HCT116 (cell line): ENCODE results near the gene CALM1. TPM values are rescaled to one million over a fixed set of nuclear protein-coding genes. Genes with fewer than 3 reads are reported as not detected.

Experiments
- ATAC-seq: fragments of 200-7000 bp; cut with Tn5 transposase; 2 replicates; pipeline ENCODE4 v1.9.1; 2020; ENCODE audit warnings: mild to moderate bottlenecking, moderate library complexity
- BruUV-seq: library from RNA; stranded (reverse); fragments of 400-500 nt; replicated peaks from 2 replicates; lab custom pipeline; 2021; lab: Mats Ljungman, UMichigan
- CTCF ChIA-PET: fragments of 300-600 bp; sonication (Branson Sonifier 250); formaldehyde crosslinking; loops from one replicate; lab custom pipeline; 2021; ENCODE audit warnings: antibody characterized with exemption; lab: Charles Lee
- POLR2A ChIA-PET: fragments of 300-600, 350-600 bp; sonication (Branson Sonifier 250); formaldehyde crosslinking; loops from one replicate; lab custom pipeline; 2021; ENCODE audit warnings: antibody characterized with exemption; lab: Charles Lee
- RAD21 ChIA-PET, 2 experiments: fragments of 300-600 bp; sonication (Branson Sonifier 250); formaldehyde crosslinking; loops; one replicate each; lab custom pipeline; 2023; ENCODE audit warnings: low total read pairs in 2 of 2; ENCODE audit not compliant: uncharacterized antibody in 2 of 2, unreplicated experiment in 2 of 2, low non-redundant PET in 1 of 2; lab: Charles Lee
- DNase-seq: peaks from one replicate; pipeline ENCODE4 v3.0.0-alpha.2; 2010; ENCODE audit warnings: low read depth, low spot score
- H2AFZ ChIP-seq: fragments of 200-600 bp; shearing (Covaris generic), sonication (generic); 2 replicates; pipeline ENCODE4 v1.6.1; 2017; ENCODE audit warnings: low read depth, mixed run types, mixed read lengths, antibody characterized with exemption, low read length; ENCODE audit not compliant: poor library complexity, severe bottlenecking
- H3K27ac ChIP-seq: 2 replicates; pipeline ENCODE4 v1.5.1; 2012; ENCODE audit warnings: low read depth, low read length
- H3K27me3 ChIP-seq: fragments of 200-600 bp; sonication (generic); 2 replicates; pipeline ENCODE4 v1.6.1; 2016; ENCODE audit warnings: mixed run types, low read length, mixed read lengths; ENCODE audit not compliant: insufficient read depth
- H3K36me3 ChIP-seq, 2 experiments: fragments of 200-500 bp in 1 of 2; fragments of 200-600 bp in 1 of 2; sonication (Bioruptor generic) in 1 of 2; sonication (generic) in 1 of 2; 2 replicates each; pipeline versions ENCODE4 v1.5.1 to v1.6.1; 2014 to 2016; ENCODE audit warnings: low read length in 2 of 2, inconsistent platforms in 1 of 2, mixed read lengths in 1 of 2, mixed run types in 1 of 2; ENCODE audit not compliant: insufficient read depth in 2 of 2, control insufficient read depth in 1 of 2
- H3K4me1 ChIP-seq, 2 experiments: fragments of 200-600 bp in 1 of 2; sonication (generic) in 1 of 2; 2 replicates each; pipeline versions ENCODE4 v1.5.1 to v1.6.1; 2012 to 2017; ENCODE audit warnings: low read length in 2 of 2, inconsistent platforms in 1 of 2, mild to moderate bottlenecking in 1 of 2, mixed read lengths in 1 of 2, mixed run types in 1 of 2, moderate library complexity in 1 of 2; ENCODE audit not compliant: insufficient read depth in 2 of 2, control insufficient read depth in 1 of 2
- H3K4me2 ChIP-seq: fragments of 200-600 bp; sonication (generic); 2 replicates; pipeline ENCODE4 v1.6.1; 2017; ENCODE audit warnings: mixed run types, low read length, mixed read lengths
- H3K4me3 ChIP-seq, 2 experiments: fragments of 200-600 bp in 1 of 2; sonication (generic) in 1 of 2; replicated peaks in 1 of 2; 2 replicates each; pipeline ENCODE4 v1.5.1; 2011 to 2016; ENCODE audit warnings: low read length in 2 of 2, control low read depth in 1 of 2, low read depth in 1 of 2, mild to moderate bottlenecking in 1 of 2, mixed read lengths in 1 of 2, mixed run types in 1 of 2
- H3K79me2 ChIP-seq: fragments of 200-600 bp; sonication (generic); 2 replicates; pipeline ENCODE4 v1.6.1; 2017; ENCODE audit warnings: mild to moderate bottlenecking, mixed run types, low read length, moderate library complexity, mixed read lengths; ENCODE audit not compliant: insufficient read depth
- H3K9ac ChIP-seq: fragments of 200-600 bp; sonication (generic); 2 replicates; pipeline ENCODE4 v1.6.1; 2016; ENCODE audit warnings: low read length, mixed read lengths
- H3K9me2 ChIP-seq: fragments of 200-600 bp; sonication (generic), shearing (Covaris generic); 2 replicates; pipeline ENCODE4 v1.6.1; 2017; ENCODE audit warnings: mixed run types, mild to moderate bottlenecking, moderate library complexity; ENCODE audit not compliant: insufficient read depth
- H3K9me3 ChIP-seq, 2 experiments: fragments of 200-500 bp in 1 of 2; fragments of 200-600 bp in 1 of 2; sonication (Bioruptor generic) in 1 of 2; sonication (generic) in 1 of 2; 2 replicates each; pipeline ENCODE4 v1.6.1; 2014 to 2017; ENCODE audit warnings: low read length in 2 of 2, mixed read lengths in 2 of 2, inconsistent platforms in 1 of 2, low read depth in 1 of 2, mild to moderate bottlenecking in 1 of 2, mixed run types in 1 of 2, moderate library complexity in 1 of 2; ENCODE audit not compliant: control insufficient read depth in 1 of 2, insufficient read depth in 1 of 2
- H4K20me1 ChIP-seq: fragments of 200-600 bp; sonication (generic), shearing (Covaris generic); 2 replicates; pipeline ENCODE4 v1.6.1; 2017; ENCODE audit warnings: mixed run types, mild to moderate bottlenecking, moderate library complexity; ENCODE audit not compliant: insufficient read depth
- ATF3 ChIP-seq: IDR thresholded peaks from 2 replicates; pipeline ENCODE4 v1.6.1; 2012
- CBX3 ChIP-seq: IDR thresholded peaks from 2 replicates; pipeline ENCODE4 v1.6.1; 2012; ENCODE audit warnings: low read depth
- CEBPB ChIP-seq: IDR thresholded peaks from 2 replicates; pipeline ENCODE4 v1.6.1; 2012; ENCODE audit warnings: low read depth
- CTCF ChIP-seq, 3 experiments: fragments of 200-600 bp in 1 of 3; sonication (generic) in 1 of 3; IDR thresholded peaks in 2 of 3; conservative IDR thresholded peaks in 1 of 3; 2 replicates each; pipeline ENCODE4 v1.5.1; 2012 to 2017; ENCODE audit warnings: low read depth in 2 of 3, low read length in 2 of 3, antibody characterized with exemption in 1 of 3, borderline replicate concordance in 1 of 3, control low read depth in 1 of 3, mild to moderate bottlenecking in 1 of 3, mixed read lengths in 1 of 3, mixed run types in 1 of 3, moderate library complexity in 1 of 3; ENCODE audit not compliant: insufficient read depth in 1 of 3
- EGR1 ChIP-seq: IDR thresholded peaks from 2 replicates; pipeline ENCODE4 v1.6.1; 2012; ENCODE audit warnings: low read depth
- ELF1 ChIP-seq: IDR thresholded peaks from 2 replicates; pipeline ENCODE4 v1.6.1; 2012; ENCODE audit warnings: low read depth, borderline replicate concordance
- EZH2phosphoT487 ChIP-seq: fragments of 200-600 bp; IDR thresholded peaks from 2 replicates; pipeline ENCODE4 v1.6.1; 2018; ENCODE audit warnings: antibody characterized with exemption, borderline replicate concordance
- JUND ChIP-seq: IDR thresholded peaks from 2 replicates; pipeline ENCODE4 v1.6.1; 2012
- MAX ChIP-seq: IDR thresholded peaks from 2 replicates; pipeline ENCODE4 v1.6.1; 2012
- POLR2A ChIP-seq: IDR thresholded peaks from 2 replicates; pipeline ENCODE4 v1.7.0; 2011; ENCODE audit warnings: borderline replicate concordance; ENCODE audit not compliant: insufficient read depth, insufficient read length; ENCODE audit errors: extremely low read depth
- RAD21 ChIP-seq: IDR thresholded peaks from 2 replicates; pipeline ENCODE4 v1.6.1; 2012; ENCODE audit warnings: low read depth, mild to moderate bottlenecking
- REST ChIP-seq: IDR thresholded peaks from 2 replicates; pipeline ENCODE4 v1.6.1; 2012; ENCODE audit warnings: low read depth
- SIN3A ChIP-seq: IDR thresholded peaks from 2 replicates; pipeline ENCODE4 v1.6.1; 2012; ENCODE audit warnings: low read depth
- SP1 ChIP-seq: IDR thresholded peaks from 2 replicates; pipeline ENCODE4 v1.6.1; 2012; ENCODE audit warnings: low read depth
- SRF ChIP-seq: IDR thresholded peaks from 2 replicates; pipeline ENCODE4 v1.6.1; 2012; ENCODE audit warnings: low read depth
- YY1 ChIP-seq: IDR thresholded peaks from 2 replicates; pipeline ENCODE4 v1.6.1; 2011; ENCODE audit warnings: low read length, low read depth, moderate library complexity, mild to moderate bottlenecking; ENCODE audit not compliant: insufficient replicate concordance; ENCODE audit errors: extremely low read depth
- ZBTB33 ChIP-seq: IDR thresholded peaks from 2 replicates; pipeline ENCODE4 v1.6.1; 2011; ENCODE audit warnings: mild to moderate bottlenecking, low read length, moderate library complexity; ENCODE audit not compliant: insufficient replicate concordance; ENCODE audit errors: extremely low read depth
- ZNF274 ChIP-seq: fragments of 200-500 bp; sonication (Bioruptor generic); IDR thresholded peaks from 2 replicates; pipeline ENCODE4 v1.6.1; 2014; ENCODE audit warnings: mild to moderate bottlenecking, low read depth, low read length, inconsistent platforms
- intact Hi-C: fragments of 100-400 bp; cut with micrococcal nuclease; formaldehyde crosslinking; loops from 2 replicates; pipeline ENCODE4 v1.10.0; 2022
- total RNA-seq: library from RNA; stranded (reverse); gene quantifications from one replicate; pipeline ENCODE4 v1.2.1, GENCODE V29; 2021; ENCODE audit not compliant: unreplicated experiment

The CALM1 gene
- total RNA-seq, 1 experiment from 2014 or later, result 261 TPM

GRCh38 chr14:90348270-90348669 is 48.6 kb upstream of the CALM1 start (continued):
- TF ChIP-seq JUND (no peak), ZBTB33 (no peak), CEBPB (no peak)

GRCh38 chr14:90349739-90350138 is 47.1 kb upstream of the CALM1 start:
- intact Hi-C loops, result no loop called here
- H3K27ac ChIP-seq, result no peak overlapping the region
- ATAC-seq (no peak), DNase-seq (no peak)
- TF ChIP-seq SRF (no peak), ATF3 (no peak), EGR1 (no peak), RAD21 (no peak), EZH2phosphoT487 (no peak), POLR2A (no peak), CEBPB (no peak), ZNF274 (no peak), MAX (no peak), REST (no peak), CBX3 (no peak), ELF1 (no peak), SP1 (no peak), YY1 (no peak), SIN3A (no peak), CTCF (IDR thresholded peaks at IDR 0.05 in 2 of 3, conservative IDR thresholded peaks at IDR 0.05 in 1 of 3; ENCODE audit: borderline replicate concordance in 1 of 3, insufficient read depth in 1 of 3, low read depth in 2 of 3, low read length in 2 of 3) (no peak)
- CTCF ChIA-PET, result no interaction called here
- no TSS peak for BruUV-seq
- no peaks in the 10 kb centered on the region for H3K9me3 ChIP-seq
- no peak overlapping the region for H2AFZ ChIP-seq
- no peaks in the 10 kb centered on the region for H3K9me2 ChIP-seq
- no peaks in the 10 kb centered on the region for H3K36me3 ChIP-seq
- no peaks in the 10 kb centered on the region for H3K79me2 ChIP-seq
- H3K4me2 ChIP-seq, result no peak overlapping the region
- H3K9ac ChIP-seq, result no peak overlapping the region
- POLR2A ChIA-PET, result no interaction called here
- RAD21 ChIA-PET, result no interaction called here
- no peaks in the 10 kb centered on the region for H3K27me3 ChIP-seq
- no peak overlapping the region for H3K4me3 ChIP-seq
- peaks cover 6 to 13% of the 10 kb centered on the region in 2 experiments for H3K4me1 ChIP-seq
- no peaks in the 10 kb centered on the region for H4K20me1 ChIP-seq
